ENCODE data around the gene COL27A1. TPM values are rescaled to one million over a fixed set of nuclear protein-coding genes. Genes with fewer than 3 reads are reported as not detected.

The COL27A1 gene
- total and polyA plus RNA-seq, 2 donors (not counting 1 experiment from before 2014, with no cell fraction given), result 0.16 to 0.27 TPM

- ChIA-PET CTCF (no interaction called here), POLR2A (no interaction called here)
- intact Hi-C loops (cut with micrococcal nuclease), result no loop called here
- Histone ChIP-seq H3K27me3 (replicated peaks in 1 of 4; ENCODE audit: control extremely low read depth in 1 of 4, control insufficient read depth in 3 of 4, insufficient read depth in 4 of 4, low read length in 3 of 4) (no peaks in the 10 kb centered on the region), H3K9me3 (ENCODE audit: control extremely low read depth in 1 of 3, control insufficient read depth in 2 of 3, insufficient read depth in 1 of 3, low read length in 2 of 3) (no peaks in the 10 kb centered on the region), H3K79me2 (ENCODE audit: control insufficient read depth, insufficient read depth, low read length) (no peaks in the 10 kb centered on the region), H3K4me2 (replicated peaks; ENCODE audit: low read depth, low read length, poor library complexity, severe bottlenecking) (no peak overlapping the region), H4K20me1 (ENCODE audit: control insufficient read depth, insufficient read depth, low read length, poor library complexity, severe bottlenecking) (no peaks in the 10 kb centered on the region), H3K4me1 (ENCODE audit: control insufficient read depth in 2 of 2, insufficient read depth in 2 of 2, low read length in 2 of 2) (no peaks in the 10 kb centered on the region), H3K27ac (ENCODE audit: low read length in 2 of 2) (no peak overlapping the region), H3K4me3 (ENCODE audit: control extremely low read depth in 1 of 5, extremely low read depth in 1 of 5, insufficient read depth in 1 of 5, low read depth in 2 of 5, low read length in 4 of 5) (no peak overlapping the region), H2AFZ (ENCODE audit: insufficient read depth, low read depth, low read length, poor library complexity, severe bottlenecking) (no peak overlapping the region), H3K36me3 (replicated peaks in 1 of 2; ENCODE audit: control extremely low read depth in 1 of 2, control insufficient read depth in 1 of 2, extremely low read depth in 1 of 2, insufficient read depth in 2 of 2, low read length in 1 of 2) (no peaks in the 10 kb centered on the region), H3K9ac (ENCODE audit: low read length) (no peak overlapping the region)
- DNase-seq, result no peak
- Mint-ChIP-seq H3K27ac (no peak overlapping the region), H3K4me3 (no peak overlapping the region), H3K9me3 (ENCODE audit: insufficient read depth) (no peaks in the 10 kb centered on the region), H3K27me3 (peaks cover 6% of the 10 kb centered on the region), H3K4me1 (no peaks in the 10 kb centered on the region)
- ATAC-seq (ENCODE audit: low read depth), result no peak
- 92% methylated on average over 9 of the region's 12 CpGs for WGBS (ENCODE audit: insufficient coverage)
- TF ChIP-seq, protein P1, sequence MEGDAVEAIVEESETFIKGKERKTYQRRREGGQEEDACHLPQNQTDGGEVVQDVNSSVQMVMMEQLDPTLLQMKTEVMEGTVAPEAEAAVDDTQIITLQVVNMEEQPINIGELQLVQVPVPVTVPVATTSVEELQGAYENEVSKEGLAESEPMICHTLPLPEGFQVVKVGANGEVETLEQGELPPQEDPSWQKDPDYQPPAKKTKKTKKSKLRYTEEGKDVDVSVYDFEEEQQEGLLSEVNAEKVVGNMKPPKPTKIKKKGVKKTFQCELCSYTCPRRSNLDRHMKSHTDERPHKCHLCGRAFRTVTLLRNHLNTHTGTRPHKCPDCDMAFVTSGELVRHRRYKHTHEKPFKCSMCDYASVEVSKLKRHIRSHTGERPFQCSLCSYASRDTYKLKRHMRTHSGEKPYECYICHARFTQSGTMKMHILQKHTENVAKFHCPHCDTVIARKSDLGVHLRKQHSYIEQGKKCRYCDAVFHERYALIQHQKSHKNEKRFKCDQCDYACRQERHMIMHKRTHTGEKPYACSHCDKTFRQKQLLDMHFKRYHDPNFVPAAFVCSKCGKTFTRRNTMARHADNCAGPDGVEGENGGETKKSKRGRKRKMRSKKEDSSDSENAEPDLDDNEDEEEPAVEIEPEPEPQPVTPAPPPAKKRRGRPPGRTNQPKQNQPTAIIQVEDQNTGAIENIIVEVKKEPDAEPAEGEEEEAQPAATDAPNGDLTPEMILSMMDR (IDR thresholded peaks at IDR 0.05), result no peak
- TF ChIP-seq EZH2 (IDR thresholded peaks at IDR 0.05; ENCODE audit: borderline replicate concordance, insufficient read depth, low read depth, low read length, poor library complexity, severe bottlenecking), result no peak
These were observed 126.3 kb downstream of the COL27A1 start for GRCh38 chr9:114281473-114282103.

DNA sequence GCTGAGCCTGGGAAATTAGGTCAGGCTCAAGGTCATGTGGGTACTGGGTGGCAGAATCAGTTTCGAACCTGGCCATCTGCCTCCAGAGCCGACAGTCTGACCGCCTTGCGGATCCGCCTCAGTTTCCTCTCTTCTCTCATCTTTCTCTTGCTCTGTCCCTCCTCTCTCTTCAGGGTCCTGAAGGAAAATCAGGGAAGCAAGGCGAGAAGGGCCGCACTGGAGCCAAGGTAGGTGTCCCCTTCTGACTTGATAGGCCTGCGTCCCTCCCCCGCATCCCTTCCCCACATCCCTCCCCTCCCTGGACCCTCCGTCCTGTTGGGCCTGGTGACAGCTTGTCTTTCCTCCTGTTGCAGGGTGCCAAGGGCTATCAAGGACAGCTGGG, 126.8 kb downstream of the COL27A1 start:
- Histone ChIP-seq H3K36me3 (replicated peaks in 1 of 2; ENCODE audit: control extremely low read depth in 1 of 2, control insufficient read depth in 1 of 2, extremely low read depth in 1 of 2, insufficient read depth in 2 of 2, low read length in 1 of 2) (no peaks in the 10 kb centered on the region), H3K27me3 (replicated peaks in 1 of 4; ENCODE audit: control extremely low read depth in 1 of 4, control insufficient read depth in 3 of 4, insufficient read depth in 4 of 4, low read length in 3 of 4) (no peaks in the 10 kb centered on the region), H2AFZ (ENCODE audit: insufficient read depth, low read depth, low read length, poor library complexity, severe bottlenecking) (no peak overlapping the region), H3K4me3 (ENCODE audit: control extremely low read depth in 1 of 5, extremely low read depth in 1 of 5, insufficient read depth in 1 of 5, low read depth in 2 of 5, low read length in 4 of 5) (no peak overlapping the region), H3K4me2 (replicated peaks; ENCODE audit: low read depth, low read length, poor library complexity, severe bottlenecking) (no peak overlapping the region), H3K79me2 (ENCODE audit: control insufficient read depth, insufficient read depth, low read length) (no peaks in the 10 kb centered on the region), H4K20me1 (ENCODE audit: control insufficient read depth, insufficient read depth, low read length, poor library complexity, severe bottlenecking) (no peaks in the 10 kb centered on the region), H3K4me1 (ENCODE audit: control insufficient read depth in 2 of 2, insufficient read depth in 2 of 2, low read length in 2 of 2) (no peaks in the 10 kb centered on the region), H3K9ac (ENCODE audit: low read length) (no peak overlapping the region), H3K27ac (ENCODE audit: low read length in 2 of 2) (no peak overlapping the region), H3K9me3 (ENCODE audit: control extremely low read depth in 1 of 3, control insufficient read depth in 2 of 3, insufficient read depth in 1 of 3, low read length in 2 of 3) (no peaks in the 10 kb centered on the region)
- ChIA-PET POLR2A (no interaction called here), CTCF (no interaction called here)
- no peak overlapping the region for H3K27ac Mint-ChIP-seq
- H3K4me3 Mint-ChIP-seq, result no peak overlapping the region
- H3K27me3 Mint-ChIP-seq, result peaks cover 6% of the 10 kb centered on the region
- H3K9me3 Mint-ChIP-seq (ENCODE audit: insufficient read depth), result no peaks in the 10 kb centered on the region
- intact Hi-C loops (cut with micrococcal nuclease), result no loop called here
- WGBS (ENCODE audit: insufficient coverage), result 94% methylated on average over 9 of the region's 10 CpGs
- DNase-seq (no peak), ATAC-seq (ENCODE audit: low read depth) (no peak)
- no peaks in the 10 kb centered on the region for H3K4me1 Mint-ChIP-seq
- TF ChIP-seq, protein P1 (IDR thresholded peaks at IDR 0.05), result no peak
- no peak for TF ChIP-seq EZH2 (IDR thresholded peaks at IDR 0.05; ENCODE audit: borderline replicate concordance, insufficient read depth, low read depth, low read length, poor library complexity, severe bottlenecking)
